GM20431 (cell line): ENCODE measurements around the gene ALKBH3.

ENCODE experiments used
- in situ Hi-C: fragments of 300-500 bp; cut with MseI, MboI; formaldehyde crosslinking; loops from one replicate; pipeline ENCODE4 v1.15.0; 2020; ENCODE audit warnings: low sequenced_read_pairs; ENCODE audit not compliant: unreplicated experiment

Gene ALKBH3

DNA sequence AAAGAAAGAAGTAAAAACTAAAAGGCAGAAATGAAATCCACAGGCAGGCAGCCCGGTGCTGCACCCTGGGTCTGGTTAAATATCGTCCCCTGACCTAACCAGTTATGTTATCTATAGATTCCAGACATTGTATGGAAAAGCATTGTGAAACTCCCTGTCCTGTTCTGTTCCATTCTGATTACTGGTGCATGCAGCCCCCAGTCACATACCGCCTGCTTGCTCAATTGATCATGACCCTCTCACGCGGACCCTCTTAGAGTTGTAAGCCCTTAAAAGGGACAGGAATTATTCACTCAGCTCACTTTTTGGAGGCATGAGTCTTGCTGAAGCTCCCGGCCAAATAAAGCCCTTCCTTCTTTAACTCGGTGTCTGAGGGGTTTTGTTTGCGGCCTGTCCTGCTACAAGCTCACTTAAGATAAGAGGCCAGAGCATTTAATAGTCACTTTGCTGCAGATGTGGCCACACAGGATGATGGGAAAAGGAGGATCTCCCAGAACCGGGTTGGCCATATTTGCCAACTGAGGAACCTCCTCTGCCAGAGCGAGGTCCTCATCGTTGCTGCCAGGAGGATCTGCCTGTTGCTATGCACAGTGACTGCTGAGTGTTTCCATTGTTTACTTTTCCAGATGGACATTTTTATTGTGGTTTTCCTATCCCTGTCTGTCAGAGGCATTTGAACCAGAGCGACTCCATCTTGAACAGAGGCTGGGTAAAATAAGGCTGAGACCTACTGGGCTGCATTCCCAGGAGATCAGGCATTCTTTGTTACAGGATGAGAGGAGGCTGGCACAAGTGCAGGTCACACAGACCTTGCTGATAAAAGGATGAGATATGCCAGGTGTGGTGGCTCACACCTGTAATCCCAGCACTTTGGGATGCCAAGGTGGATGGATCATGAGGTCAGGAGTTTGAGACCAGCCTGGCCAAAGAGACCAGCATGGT is 72.0 kb downstream of the ALKBH3 start:
- in situ Hi-C loops = no loop called here

GRCh38 chr11:43953521-43953920 is 72.9 kb downstream of the ALKBH3 start:
- in situ Hi-C loops = no loop called here

- in situ Hi-C loops = no loop called here
Observed at GRCh38 chr11:43954241-43954640, 73.6 kb downstream of the ALKBH3 start.

- in situ Hi-C loops = no loop called here
Observed at GRCh38 chr11:43955381-43956118, 74.9 kb downstream of the ALKBH3 start.

DNA sequence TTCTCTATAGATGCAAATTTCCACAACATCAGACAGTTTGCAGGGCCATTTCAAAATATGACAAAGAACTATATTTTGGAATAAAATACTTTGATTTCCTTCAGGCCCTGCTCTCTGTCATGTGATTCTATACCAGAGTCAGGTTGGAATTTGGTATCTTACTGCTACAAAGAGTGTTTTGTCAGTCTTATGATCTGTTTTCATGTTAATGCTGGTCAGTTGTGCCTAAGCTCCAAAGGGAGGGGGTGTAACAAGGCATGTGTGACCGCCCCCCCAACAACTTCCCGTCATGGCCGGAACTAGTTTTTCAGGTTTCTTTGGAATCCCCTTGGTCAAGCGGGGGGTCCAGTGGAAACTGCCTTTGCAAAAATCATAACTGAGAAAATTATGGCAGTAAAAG is 76.9 kb downstream of the ALKBH3 start:
- in situ Hi-C loops = no loop called here

DNA sequence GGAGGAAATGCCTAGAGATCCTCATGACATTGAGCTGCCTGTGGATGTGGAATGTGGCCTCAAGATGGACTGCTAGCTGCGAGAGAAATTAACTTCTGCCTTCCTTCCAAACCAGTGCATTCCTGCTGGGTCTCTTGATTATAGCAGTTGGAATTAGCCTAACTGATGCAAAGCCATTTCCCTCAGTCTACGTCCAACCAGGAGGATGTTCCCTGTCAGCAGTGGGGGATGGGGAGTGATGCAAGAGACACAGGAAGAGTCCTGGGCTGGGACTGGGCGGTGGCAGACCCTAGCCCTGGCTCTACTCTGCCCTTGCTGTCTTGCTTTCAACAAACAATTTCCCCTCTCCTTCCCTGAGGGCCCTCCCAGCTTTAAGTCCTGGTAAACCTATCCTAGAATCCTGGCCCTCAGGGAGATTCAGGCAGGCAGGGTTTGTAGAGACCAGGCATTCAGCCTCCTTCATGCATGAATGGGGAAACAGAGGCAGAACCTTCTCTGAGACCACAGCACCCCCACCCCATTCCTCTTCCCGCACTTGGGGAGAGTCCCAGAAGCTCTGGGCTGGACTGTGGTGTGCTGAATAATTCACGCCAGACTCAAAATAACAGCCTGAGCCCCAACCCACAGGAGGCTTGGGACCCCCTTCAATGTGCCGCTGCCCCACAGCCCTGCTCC is 78.8 kb downstream of the ALKBH3 start:
- in situ Hi-C loops = no loop called here

- in situ Hi-C loops = no loop called here
Observed at GRCh38 chr11:43962383-43963278, 82.0 kb downstream of the ALKBH3 start.

- in situ Hi-C loops = no loop called here
Observed at GRCh38 chr11:43963279-43963620, 82.6 kb downstream of the ALKBH3 start.

- in situ Hi-C loops = no loop called here
Observed at GRCh38 chr11:43967661-43968060, 87.0 kb downstream of the ALKBH3 start.

GRCh38 chr11:43968719-43969118 is 88.1 kb downstream of the ALKBH3 start:
- in situ Hi-C loops = no loop called here

- in situ Hi-C loops = no loop called here
Observed at GRCh38 chr11:43969543-43969942, 88.9 kb downstream of the ALKBH3 start.
